Endothelial cell of umbilical vein (primary cell): ENCODE data around the gene IGSF23. TPM values are rescaled to one million over a fixed set of nuclear protein-coding genes. Genes with fewer than 3 reads are reported as not detected.

Source experiments
- BruUV-seq: library from RNA; stranded (reverse); fragments of 400-500 nt; replicated peaks from 2 replicates; lab custom pipeline; 2021; lab: Mats Ljungman, UMichigan
- CTCF ChIA-PET: fragments of 300-600, 350-600 bp; sonication (Branson Sonifier 250); formaldehyde crosslinking; loops from one replicate; lab custom pipeline; 2021; ENCODE audit warnings: antibody characterized with exemption, inconsistent platforms; lab: Charles Lee
- POLR2A ChIA-PET: fragments of 300-600, 350-600 bp; sonication (Branson Sonifier 250); formaldehyde crosslinking; loops from one replicate; lab custom pipeline; 2021; ENCODE audit warnings: antibody characterized with exemption, inconsistent platforms; lab: Charles Lee
- DNase-seq: peaks from one replicate; pipeline ENCODE4 v3.0.0-alpha.2; 2011; ENCODE audit warnings: low read depth, low spot score
- FAIRE-seq: peaks from 2 replicates; lab custom pipeline; 2011; peaks lifted over from hg19 to GRCh38; lab: Jason Lieb, UNC
- H2AFZ ChIP-seq: 2 replicates; pipeline ENCODE4 v1.6.0; 2012; ENCODE audit warnings: low read depth, low read length, control low read depth, inconsistent platforms
- H3K27ac ChIP-seq: 2 replicates; pipeline ENCODE4 v1.5.1; 2011; ENCODE audit warnings: low read depth, mild to moderate bottlenecking, control low read depth, low read length, moderate library complexity; ENCODE audit not compliant: insufficient read depth
- H3K27me3 ChIP-seq, 2 experiments: 2 replicates each; pipeline versions ENCODE4 v1.6.0 to v1.6.1; 2011; ENCODE audit warnings: low read length in 2 of 2, mixed read lengths in 1 of 2; ENCODE audit not compliant: control insufficient read depth in 2 of 2, insufficient read depth in 2 of 2
- H3K36me3 ChIP-seq, 2 experiments: 2 replicates in 1 of 2; 3 replicates in 1 of 2; pipeline ENCODE4 v1.5.1; 2011; ENCODE audit warnings: low read length in 2 of 2, mild to moderate bottlenecking in 1 of 2, moderate library complexity in 1 of 2; ENCODE audit not compliant: control insufficient read depth in 2 of 2, insufficient read depth in 2 of 2; ENCODE audit errors: extremely low read depth in 1 of 2
- H3K4me1 ChIP-seq: 3 replicates; pipeline ENCODE4 v1.5.1; 2011; ENCODE audit warnings: mild to moderate bottlenecking, low read length; ENCODE audit not compliant: control insufficient read depth, insufficient read depth; ENCODE audit errors: extremely low read depth
- H3K4me2 ChIP-seq: 2 replicates; pipeline ENCODE4 v1.6.1; 2011; ENCODE audit warnings: low read length, control low read depth, mixed read lengths; ENCODE audit not compliant: insufficient read depth
- H3K4me3 ChIP-seq, 3 experiments: fragments of 200-600 bp in 1 of 3; sonication (generic), shearing (Covaris generic) in 1 of 3; replicated peaks in 1 of 3; 2 replicates each; pipeline ENCODE4 v1.5.1; 2011 to 2016; ENCODE audit warnings: control low read depth in 3 of 3, low read length in 3 of 3, mild to moderate bottlenecking in 2 of 3, inconsistent platforms in 1 of 3, low read depth in 1 of 3, moderate library complexity in 1 of 3; ENCODE audit not compliant: insufficient read depth in 1 of 3
- H3K79me2 ChIP-seq: 2 replicates; pipeline ENCODE4 v1.6.0; 2012; ENCODE audit warnings: low read length, inconsistent platforms; ENCODE audit not compliant: control insufficient read depth, insufficient read depth
- H3K9ac ChIP-seq: replicated peaks from 2 replicates; pipeline ENCODE3; 2011; ENCODE audit warnings: low read length, control low read depth; ENCODE audit not compliant: insufficient read depth; ENCODE audit errors: extremely low read depth
- H3K9me1 ChIP-seq: replicated peaks from 3 replicates; pipeline ENCODE4 v1.6.0; 2011; ENCODE audit warnings: mild to moderate bottlenecking, low read length; ENCODE audit not compliant: control insufficient read depth, insufficient read depth; ENCODE audit errors: extremely low read depth
- H3K9me3 ChIP-seq: replicated peaks from 2 replicates; pipeline ENCODE4 v1.5.1; 2012; ENCODE audit warnings: low read length, inconsistent platforms; ENCODE audit not compliant: control insufficient read depth, insufficient read depth
- H4K20me1 ChIP-seq: replicated peaks from 2 replicates; pipeline ENCODE3; 2011; ENCODE audit warnings: mild to moderate bottlenecking, low read length; ENCODE audit not compliant: control insufficient read depth, insufficient read depth; ENCODE audit errors: extremely low read depth
- CTCF ChIP-seq, 2 donors: IDR thresholded peaks; 1 replicate in 1 of 2; 2 replicates in 1 of 2; pipeline ENCODE4 v1.5.1; 2011; ENCODE audit warnings: low read length in 2 of 2, mild to moderate bottlenecking in 2 of 2, moderate library complexity in 2 of 2, control low read depth in 1 of 2, inconsistent platforms in 1 of 2, low read depth in 1 of 2; ENCODE audit not compliant: insufficient read depth in 1 of 2; ENCODE audit errors: extremely low read depth in 1 of 2
- FOS ChIP-seq: IDR thresholded peaks from 2 replicates; pipeline ENCODE4 v1.6.1; 2011; ENCODE audit warnings: mild to moderate bottlenecking, low read length, moderate library complexity, borderline replicate concordance; ENCODE audit not compliant: insufficient read depth
- JUN ChIP-seq: IDR thresholded peaks from 2 replicates; pipeline ENCODE4 v1.6.1; 2011; ENCODE audit warnings: borderline replicate concordance, low read depth; ENCODE audit not compliant: insufficient read length, insufficient read depth
- MAX ChIP-seq: IDR thresholded peaks from 2 replicates; pipeline ENCODE4 v1.6.1; 2011; ENCODE audit not compliant: insufficient read depth, insufficient read length
- POLR2A ChIP-seq: IDR thresholded peaks from 2 replicates; pipeline ENCODE4 v1.6.1; 2012; ENCODE audit warnings: low read depth, mild to moderate bottlenecking, control low read depth, low read length
- POLR2AphosphoS5 ChIP-seq: IDR thresholded peaks from 2 replicates; pipeline ENCODE4 v1.6.1; 2012; ENCODE audit warnings: low read depth, mild to moderate bottlenecking, control low read depth, low read length, moderate library complexity; ENCODE audit not compliant: insufficient read depth
- dilution Hi-C: fragments of 300-500 bp; cut with MboI; formaldehyde crosslinking; loops from one replicate; pipeline ENCODE4 v1.15.0; 2019; ENCODE audit warnings: low sequenced_read_pairs; ENCODE audit not compliant: extremely low pct_ligation_motif_present
- intact Hi-C: fragments of 100-400 bp; cut with micrococcal nuclease; formaldehyde crosslinking; loops from one replicate; pipeline ENCODE4 v1.10.0; 2022
- polyA plus RNA-seq, 4 experiments: library from polyadenylated mRNA; depleted of rRNA in 3 of 4; stranded (reverse) in 3 of 4; unstranded in 1 of 4; fragments of >200 nt; gene quantifications; 2 replicates each; pipeline versions ENCODE4 v1.2.1 to v1.2.3, GENCODE V29; 2011 to 2012; ENCODE audit warnings: missing spikeins in 1 of 4
- total RNA-seq: library from RNA; stranded (reverse); gene quantifications from 2 replicates; pipeline ENCODE4 v1.2.3, GENCODE V29; 2021

Gene IGSF23
- total and polyA plus RNA-seq, 2 donors (not counting 3 experiments of a cell fraction or from before 2014, with no cell fraction given) = 0.73 TPM; not detected in 1

GRCh38 chr19:44587963-44588770 lies 25.2 kb upstream of the IGSF23 start:
- Histone ChIP-seq H3K4me1 (peaks cover 55% of the 10 kb centered on the region), H3K9me3 (no peaks in the 10 kb centered on the region), H2AFZ (peak overlapping the region; percentile 52), H3K79me2 (no peaks in the 10 kb centered on the region), H3K27me3 (no peaks in the 10 kb centered on the region), H3K27ac (peak overlapping the region; percentile 93), H3K4me2 (peak overlapping the region; percentile 60), H3K36me3 (no peaks in the 10 kb centered on the region), H3K9me1 (no peaks in the 10 kb centered on the region), H3K9ac (peak overlapping the region; percentile 78), H4K20me1 (no peaks in the 10 kb centered on the region), H3K4me3 (peak overlapping the region in 1 of 3 experiments; percentile 1)
- TSS peak; percentile 65 for BruUV-seq
- dilution Hi-C loops = no loop called here
- CTCF ChIA-PET = interaction anchor here (0.9 to 5.2 kb wide), 19 partner anchors 10 to 182 kb away, joined by 3 to 97 read pairs (median 5); partner anchors contain the start of gene PVR
- FAIRE-seq (peak; percentile 81), DNase-seq (peak; percentile 77)
- TF ChIP-seq POLR2AphosphoS5 (peak; percentile 41), CTCF (IDR thresholded peaks at IDR 0.05; ENCODE audit: extremely low read depth in 1 of 2, insufficient read depth in 1 of 2, low read depth in 1 of 2, low read length in 2 of 2) (peak in 1 of 2 donors; percentile 12), JUN (peak; percentile 84), MAX (no peak), POLR2A (no peak), FOS (peak; percentile 74)
- POLR2A ChIA-PET = interaction anchor here (0.5 to 2.1 kb wide), 8 partner anchors 13 to 75 kb away, joined by 3 to 8 read pairs (median 5); partner anchors contain the start of gene PVR
- intact Hi-C loops = loop anchor here (1.0 to 5.0 kb wide), 5 partner anchors 15 to 259 kb away; partner anchors contain the start of gene NECTIN2
